BE2C (cell line): ENCODE measurements around the gene GPD1.

ENCODE experiments used
- DNase-seq: peaks from one replicate; pipeline ENCODE4 v3.0.0-alpha.2; 2020
- H3K27me3 ChIP-seq: fragments of 250-450 bp; sonication (Bioruptor Pico); 2 replicates; pipeline ENCODE4 v1.5.1; 2020; ENCODE audit warnings: mild to moderate bottlenecking
- H3K36me3 ChIP-seq: fragments of 250-450 bp; sonication (Bioruptor Pico); 2 replicates; pipeline ENCODE4 v1.5.1; 2020; ENCODE audit warnings: mild to moderate bottlenecking
- H3K4me1 ChIP-seq: fragments of 250-450 bp; sonication (Bioruptor Pico); 2 replicates; pipeline ENCODE4 v1.5.1; 2020
- H3K4me3 ChIP-seq: 2 replicates; pipeline ENCODE4 v1.5.1; 2011; ENCODE audit warnings: low read depth, low read length
- H3K9me3 ChIP-seq: fragments of 250-450 bp; sonication (Bioruptor Pico); 2 replicates; pipeline ENCODE4 v1.5.1; 2020
- CTCF ChIP-seq: IDR thresholded peaks from 2 replicates; pipeline ENCODE4 v1.5.1; 2012; ENCODE audit warnings: mild to moderate bottlenecking, low read depth, low read length

Gene GPD1

GRCh38 chr12:50099302-50100008, 4.4 kb upstream of the GPD1 start:
- DNase-seq, result no peak
- peaks cover 8% of the 10 kb centered on the region for H3K4me1 ChIP-seq
- no peak for TF ChIP-seq CTCF
- no peak overlapping the region for H3K4me3 ChIP-seq
- no peaks in the 10 kb centered on the region for H3K27me3 ChIP-seq
- peaks cover 58% of the 10 kb centered on the region for H3K36me3 ChIP-seq
- H3K9me3 ChIP-seq, result no peaks in the 10 kb centered on the region

- Histone ChIP-seq H3K4me3 (no peak overlapping the region), H3K36me3 (peaks cover 47% of the 10 kb centered on the region), H3K27me3 (no peaks in the 10 kb centered on the region), H3K9me3 (no peaks in the 10 kb centered on the region), H3K4me1 (peaks cover 8% of the 10 kb centered on the region)
- TF ChIP-seq CTCF, result no peak
- DNase-seq, result no peak
Measured at GRCh38 chr12:50100561-50100960, 3.2 kb upstream of the GPD1 start.

GRCh38 chr12:50101663-50102062, 2.1 kb upstream of the GPD1 start:
- Histone ChIP-seq H3K9me3 (no peaks in the 10 kb centered on the region), H3K27me3 (no peaks in the 10 kb centered on the region), H3K4me3 (no peak overlapping the region), H3K4me1 (peaks cover 8% of the 10 kb centered on the region), H3K36me3 (peaks cover 36% of the 10 kb centered on the region)
- peak; percentile 65 for TF ChIP-seq CTCF
- DNase-seq, result no peak

- no peak for DNase-seq
- Histone ChIP-seq H3K36me3 (peaks cover 31% of the 10 kb centered on the region), H3K4me3 (no peak overlapping the region), H3K27me3 (no peaks in the 10 kb centered on the region), H3K9me3 (no peaks in the 10 kb centered on the region), H3K4me1 (peaks cover 8% of the 10 kb centered on the region)
- TF ChIP-seq CTCF, result no peak
Measured at GRCh38 chr12:50102131-50102531, 1.7 kb upstream of the GPD1 start.

GRCh38 chr12:50102646-50103309, 1.0 kb upstream of the GPD1 start:
- Histone ChIP-seq H3K27me3 (no peaks in the 10 kb centered on the region), H3K4me3 (no peak overlapping the region), H3K4me1 (peaks cover 8% of the 10 kb centered on the region), H3K9me3 (no peaks in the 10 kb centered on the region), H3K36me3 (peaks cover 26% of the 10 kb centered on the region)
- DNase-seq, result no peak
- TF ChIP-seq CTCF, result no peak

- Histone ChIP-seq H3K4me3 (no peak overlapping the region), H3K9me3 (no peaks in the 10 kb centered on the region), H3K4me1 (peaks cover 8% of the 10 kb centered on the region), H3K36me3 (peaks cover 21% of the 10 kb centered on the region), H3K27me3 (no peaks in the 10 kb centered on the region)
- DNase-seq, result no peak
- TF ChIP-seq CTCF, result no peak
Measured at GRCh38 chr12:50103351-50103750, 457 bp upstream of the GPD1 start.
